HPDE6-E6E7 (cell line): ENCODE results near the gene ITGA2.

Experiments used
- DNase-seq: peaks from one replicate; pipeline ENCODE4 v3.0.0; 2011; ENCODE audit warnings: missing footprints; ENCODE audit errors: extremely low spot score

Gene ITGA2

GRCh38 chr5:53017794-53018391 lies 28.7 kb downstream of the ITGA2 start:
- no peak for DNase-seq

- no peak for DNase-seq
These were observed 30.2 kb downstream of the ITGA2 start for GRCh38 chr5:53019320-53019719.

GRCh38 chr5:53022930-53023511 lies 33.9 kb downstream of the ITGA2 start:
- no peak for DNase-seq

GRCh38 chr5:53023969-53024368 lies 34.8 kb downstream of the ITGA2 start:
- DNase-seq = no peak

GRCh38 chr5:53024535-53024934 lies 35.4 kb downstream of the ITGA2 start:
- DNase-seq = no peak

GRCh38 chr5:53025487-53025886 lies 36.3 kb downstream of the ITGA2 start:
- no peak for DNase-seq

- peak; percentile 49 for DNase-seq
These were observed 38.8 kb downstream of the ITGA2 start for GRCh38 chr5:53027913-53028312.

- DNase-seq = no peak
These were observed 40.5 kb downstream of the ITGA2 start for GRCh38 chr5:53029608-53030007.

GRCh38 chr5:53030893-53031292 lies 41.7 kb downstream of the ITGA2 start:
- DNase-seq = no peak

GRCh38 chr5:53031695-53032096 lies 42.5 kb downstream of the ITGA2 start:
- DNase-seq = no peak

GRCh38 chr5:53032188-53032587 lies 43.0 kb downstream of the ITGA2 start:
- no peak for DNase-seq

- DNase-seq = no peak
These were observed 45.7 kb downstream of the ITGA2 start for GRCh38 chr5:53034832-53035231.

GRCh38 chr5:53035868-53036381 lies 46.8 kb downstream of the ITGA2 start:
- peak; percentile 55 for DNase-seq

- peak; percentile 56 for DNase-seq
These were observed 48.1 kb downstream of the ITGA2 start for GRCh38 chr5:53037141-53037859.

- DNase-seq = no peak
These were observed 49.2 kb downstream of the ITGA2 start for GRCh38 chr5:53038196-53038847.

- no peak for DNase-seq
These were observed 50.7 kb downstream of the ITGA2 start for GRCh38 chr5:53039855-53040254.

GRCh38 chr5:53041071-53041692 lies 52.0 kb downstream of the ITGA2 start:
- no peak for DNase-seq

- no peak for DNase-seq
These were observed 52.6 kb downstream of the ITGA2 start for GRCh38 chr5:53041740-53042139.

GRCh38 chr5:53045263-53045662 lies 56.1 kb downstream of the ITGA2 start:
- no peak for DNase-seq

GRCh38 chr5:53048248-53048647 lies 59.1 kb downstream of the ITGA2 start:
- no peak for DNase-seq

- no peak for DNase-seq
These were observed 63.3 kb downstream of the ITGA2 start for GRCh38 chr5:53052499-53052898.

GRCh38 chr5:53053364-53053763 lies 64.2 kb downstream of the ITGA2 start:
- DNase-seq = no peak
